IMR-90 (cell line): ENCODE measurements around the gene ARMC9. TPM values are rescaled to one million over a fixed set of nuclear protein-coding genes. Genes with fewer than 3 reads are reported as not detected.

ENCODE experiments used
- ATAC-seq: fragments of 200-7000 bp; cut with Tn5 transposase; 2 replicates; pipeline ENCODE4 v1.9.1; 2020; ENCODE audit warnings: low read depth, mild to moderate bottlenecking, moderate library complexity
- BruUV-seq: library from RNA; stranded (reverse); fragments of 400-500 nt; replicated peaks from 2 replicates; lab custom pipeline; 2021; lab: Mats Ljungman, UMichigan
- CTCF ChIA-PET: fragments of 300-600 bp; formaldehyde crosslinking; extraction: SDS; loops from one replicate; lab custom pipeline; 2021; ENCODE audit warnings: antibody characterized with exemption; lab: Yijun Ruan, JAX
- POLR2A ChIA-PET: fragments of 300-600 bp; sonication (Branson Sonifier 250); formaldehyde crosslinking; loops from one replicate; lab custom pipeline; 2022; ENCODE audit warnings: antibody characterized with exemption; ENCODE audit not compliant: unreplicated experiment; lab: Charles Lee
- DNase-seq: peaks from one replicate; pipeline ENCODE4 v3.0.0; 2013
- H2AFZ ChIP-seq: replicated peaks from 2 replicates; pipeline ENCODE3; 2013; ENCODE audit warnings: low read length, mild to moderate bottlenecking; ENCODE audit not compliant: poor library complexity
- H2AK5ac ChIP-seq: 2 replicates; pipeline ENCODE4 v1.6.1; 2013; ENCODE audit warnings: low read depth, low read length, inconsistent platforms
- H2AK9ac ChIP-seq: replicated peaks from 2 replicates; pipeline ENCODE3; 2013; ENCODE audit warnings: mild to moderate bottlenecking, low read depth, low read length, moderate library complexity; ENCODE audit not compliant: poor library complexity
- H2BK120ac ChIP-seq: 2 replicates; pipeline ENCODE4 v1.6.1; 2013; ENCODE audit warnings: low read depth, low read length, inconsistent platforms
- H2BK15ac ChIP-seq: 3 replicates; pipeline ENCODE4 v1.6.1; 2013; ENCODE audit warnings: low read depth, low read length, inconsistent platforms
- H2BK20ac ChIP-seq: 2 replicates; pipeline ENCODE4 v1.6.1; 2013; ENCODE audit warnings: low read depth, mild to moderate bottlenecking, inconsistent platforms, low read length, moderate library complexity
- H2BK5ac ChIP-seq: 2 replicates; pipeline ENCODE4 v1.6.1; 2013; ENCODE audit warnings: mild to moderate bottlenecking, low read depth, low read length, inconsistent platforms; ENCODE audit not compliant: poor library complexity, severe bottlenecking
- H3K14ac ChIP-seq: replicated peaks from 2 replicates; pipeline ENCODE4 v1.6.1; 2013; ENCODE audit warnings: low read depth, low read length, inconsistent platforms
- H3K18ac ChIP-seq: 2 replicates; pipeline ENCODE4 v1.6.1; 2013; ENCODE audit warnings: low read depth, low read length, control low read depth
- H3K23ac ChIP-seq: 2 replicates; pipeline ENCODE4 v1.6.1; 2013; ENCODE audit warnings: low read depth, low read length, inconsistent platforms
- H3K27ac ChIP-seq: 2 replicates; pipeline ENCODE4 v1.5.1; 2013; ENCODE audit warnings: mild to moderate bottlenecking, control low read depth, low read length; ENCODE audit not compliant: insufficient read depth
- H3K27me3 ChIP-seq: 2 replicates; pipeline ENCODE4 v1.6.1; 2013; ENCODE audit warnings: low read length; ENCODE audit not compliant: control insufficient read depth, insufficient read depth
- H3K36me3 ChIP-seq: 2 replicates; pipeline ENCODE4 v1.6.1; 2013; ENCODE audit warnings: low read length, mixed read lengths; ENCODE audit not compliant: control insufficient read depth, insufficient read depth
- H3K4ac ChIP-seq: 2 replicates; pipeline ENCODE4 v1.6.1; 2013; ENCODE audit warnings: low read depth, low read length, inconsistent platforms
- H3K4me1 ChIP-seq: 2 replicates; pipeline ENCODE4 v1.6.1; 2013; ENCODE audit warnings: low read length, mixed read lengths; ENCODE audit not compliant: control insufficient read depth, insufficient read depth
- H3K4me2 ChIP-seq: 2 replicates; pipeline ENCODE4 v1.6.1; 2013; ENCODE audit warnings: low read depth, mild to moderate bottlenecking, control low read depth, low read length, moderate library complexity
- H3K4me3 ChIP-seq: 2 replicates; pipeline ENCODE4 v1.5.1; 2013; ENCODE audit warnings: low read depth, mild to moderate bottlenecking, control low read depth, low read length, moderate library complexity; ENCODE audit not compliant: insufficient read depth
- H3K56ac ChIP-seq: 2 replicates; pipeline ENCODE4 v1.6.1; 2013; ENCODE audit warnings: low read length, inconsistent platforms; ENCODE audit not compliant: insufficient read depth; ENCODE audit errors: extremely low read depth
- H3K79me1 ChIP-seq, 2 experiments: 2 replicates each; pipeline ENCODE4 v1.6.1; 2013; ENCODE audit warnings: low read length in 2 of 2, inconsistent platforms in 1 of 2, low read depth in 1 of 2
- H3K9ac ChIP-seq: 2 replicates; pipeline ENCODE4 v1.6.1; 2013; ENCODE audit warnings: low read depth, low read length, control low read depth
- H3K9me1 ChIP-seq: 2 replicates; pipeline ENCODE4 v1.6.1; 2013; ENCODE audit warnings: low read length, inconsistent platforms; ENCODE audit not compliant: insufficient read depth
- H3K9me3 ChIP-seq: 2 replicates; pipeline ENCODE4 v1.6.1; 2013; ENCODE audit warnings: low read length; ENCODE audit not compliant: control insufficient read depth, insufficient read depth
- H4K20me1 ChIP-seq: 2 replicates; pipeline ENCODE4 v1.6.1; 2013; ENCODE audit warnings: low read length, inconsistent platforms; ENCODE audit not compliant: insufficient read depth
- H4K5ac ChIP-seq: 2 replicates; pipeline ENCODE4 v1.6.1; 2013; ENCODE audit warnings: mild to moderate bottlenecking, low read depth, low read length, control low read depth
- H4K8ac ChIP-seq, 2 experiments: 2 replicates each; pipeline ENCODE4 v1.6.1; 2013; ENCODE audit warnings: low read depth in 2 of 2, low read length in 2 of 2, control low read depth in 1 of 2, inconsistent platforms in 1 of 2
- H4K91ac ChIP-seq: 2 replicates; pipeline ENCODE4 v1.6.1; 2013; ENCODE audit warnings: low read depth, low read length, inconsistent platforms; ENCODE audit not compliant: insufficient read depth
- MAZ ChIP-seq: IDR thresholded peaks from 2 replicates; pipeline ENCODE4 v1.6.1; 2012; ENCODE audit warnings: low read depth, mild to moderate bottlenecking, low read length, improper control_type of control experiment, moderate library complexity, borderline replicate concordance
- MXI1 ChIP-seq: IDR thresholded peaks from 2 replicates; pipeline ENCODE4 v1.6.1; 2012; ENCODE audit warnings: low read depth, mild to moderate bottlenecking, low read length, moderate library complexity, borderline replicate concordance
- POLR2A ChIP-seq: IDR thresholded peaks from 2 replicates; pipeline ENCODE4 v1.6.1; 2012; ENCODE audit warnings: mild to moderate bottlenecking, low read depth, low read length
- RCOR1 ChIP-seq: IDR thresholded peaks from 2 replicates; pipeline ENCODE4 v1.6.1; 2012; ENCODE audit warnings: mild to moderate bottlenecking, low read length, improper control_type of control experiment; ENCODE audit not compliant: insufficient replicate concordance
- USF2 ChIP-seq: fragments of 150-350 bp; IDR thresholded peaks from 2 replicates; pipeline ENCODE4 v1.6.1; 2017; ENCODE audit warnings: mild to moderate bottlenecking, antibody characterized with exemption, low read length, low read depth
- dilution Hi-C: fragments of 300-500 bp; cut with HindIII; formaldehyde crosslinking; loops from one replicate; pipeline ENCODE4 v1.14.3; 2018; ENCODE audit warnings: low sequenced_read_pairs; ENCODE audit not compliant: unreplicated experiment
- in situ Hi-C: fragments of 300-500 bp; cut with MboI; formaldehyde crosslinking; loops from 3 replicates; pipeline ENCODE4 v1.14.3; 2019; ENCODE audit warnings: low sequenced_read_pairs, inconsistent platforms, mixed read lengths
- intact Hi-C: fragments of 100-400 bp; cut with micrococcal nuclease; formaldehyde crosslinking; loops from 2 replicates; pipeline ENCODE4 v1.10.0; 2022
- polyA plus RNA-seq, 3 experiments: library from polyadenylated mRNA; depleted of rRNA; stranded (reverse); fragments of >200 nt; gene quantifications; 2 replicates each; pipeline ENCODE4 v1.2.3, GENCODE V29; 2012; ENCODE audit warnings: low replicate concordance in 1 of 3
- total RNA-seq: library from RNA; depleted of rRNA; stranded (reverse); fragments of >200 nt; gene quantifications from 2 replicates; pipeline ENCODE4 v1.2.3, GENCODE V29; 2012
- TF ChIP-seq, protein P1 (sequence below): conservative IDR thresholded peaks from 2 replicates; pipeline ENCODE4 v1.5.1; 2012; ENCODE audit warnings: mild to moderate bottlenecking, low read depth, low read length, improper control_type of control experiment

The ARMC9 gene
- total and polyA plus RNA-seq, 2 of the 4 experiments (the other 2 are of a cell fraction) = 36.0 to 46.6 TPM

- no peak overlapping the region for H2AFZ ChIP-seq
- H3K18ac ChIP-seq = no peak overlapping the region
- H3K4me2 ChIP-seq = no peak overlapping the region
- no peak overlapping the region for H4K8ac ChIP-seq
- H2AK9ac ChIP-seq = no peak overlapping the region
- H3K36me3 ChIP-seq = no peaks in the 10 kb centered on the region
- no peak overlapping the region for H4K91ac ChIP-seq
- no peak for DNase-seq
- no peak overlapping the region for H2BK120ac ChIP-seq
- H2BK15ac ChIP-seq = no peak overlapping the region
- H3K27ac ChIP-seq = no peak overlapping the region
- no peak overlapping the region for H2BK5ac ChIP-seq
- H3K14ac ChIP-seq = no peak overlapping the region
- H3K56ac ChIP-seq = no peak overlapping the region
- 0 out of 2 replicates have a peak, but pooled peaks cover 3% of the 10 kb centered on the region for H3K4me1 ChIP-seq
- no peak overlapping the region for H3K23ac ChIP-seq
- in situ Hi-C loops = loop anchor here (10.0 kb wide), 1 partner anchor 310 kb away; no protein-coding TSS in a partner anchor
- dilution Hi-C loops = no loop called here
- intact Hi-C loops = no loop called here
- H3K9me1 ChIP-seq = no peaks in the 10 kb centered on the region
- no TSS peak for BruUV-seq
- no peaks in the 10 kb centered on the region for H3K79me1 ChIP-seq
- ATAC-seq = no peak
- no peaks in the 10 kb centered on the region for H3K27me3 ChIP-seq
- no peak overlapping the region for H3K4me3 ChIP-seq
- H2AK5ac ChIP-seq = no peak overlapping the region
- no peak overlapping the region for H4K5ac ChIP-seq
- no peak overlapping the region for H2BK20ac ChIP-seq
- H3K4ac ChIP-seq = no peak overlapping the region
- H3K9me3 ChIP-seq = no peaks in the 10 kb centered on the region
- no peaks in the 10 kb centered on the region for H4K20me1 ChIP-seq
- ChIA-PET POLR2A (interaction anchor here (0.5 kb wide), 1 partner anchor 102 kb away, joined by 3 read pairs; no protein-coding TSS in a partner anchor), CTCF (interaction anchor here (0.9 kb wide), 1 partner anchor 118 kb away, joined by 3 read pairs; no protein-coding TSS in a partner anchor)
- no peak for TF ChIP-seq RCOR1
- TF ChIP-seq MAZ = no peak
- TF ChIP-seq POLR2A = no peak
- TF ChIP-seq, protein P1, sequence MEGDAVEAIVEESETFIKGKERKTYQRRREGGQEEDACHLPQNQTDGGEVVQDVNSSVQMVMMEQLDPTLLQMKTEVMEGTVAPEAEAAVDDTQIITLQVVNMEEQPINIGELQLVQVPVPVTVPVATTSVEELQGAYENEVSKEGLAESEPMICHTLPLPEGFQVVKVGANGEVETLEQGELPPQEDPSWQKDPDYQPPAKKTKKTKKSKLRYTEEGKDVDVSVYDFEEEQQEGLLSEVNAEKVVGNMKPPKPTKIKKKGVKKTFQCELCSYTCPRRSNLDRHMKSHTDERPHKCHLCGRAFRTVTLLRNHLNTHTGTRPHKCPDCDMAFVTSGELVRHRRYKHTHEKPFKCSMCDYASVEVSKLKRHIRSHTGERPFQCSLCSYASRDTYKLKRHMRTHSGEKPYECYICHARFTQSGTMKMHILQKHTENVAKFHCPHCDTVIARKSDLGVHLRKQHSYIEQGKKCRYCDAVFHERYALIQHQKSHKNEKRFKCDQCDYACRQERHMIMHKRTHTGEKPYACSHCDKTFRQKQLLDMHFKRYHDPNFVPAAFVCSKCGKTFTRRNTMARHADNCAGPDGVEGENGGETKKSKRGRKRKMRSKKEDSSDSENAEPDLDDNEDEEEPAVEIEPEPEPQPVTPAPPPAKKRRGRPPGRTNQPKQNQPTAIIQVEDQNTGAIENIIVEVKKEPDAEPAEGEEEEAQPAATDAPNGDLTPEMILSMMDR = no peak
- no peak for TF ChIP-seq USF2
- no peak for TF ChIP-seq MXI1
- H3K9ac ChIP-seq = no peak overlapping the region
Measured at GRCh38 chr2:231415029-231415428, 216.6 kb downstream of the ARMC9 start.
